HL-60/S4 treated with phorbol 12-myristate 13-acetate at 8.2 ng/mL for 4 days and 3 days (cell line): ENCODE results near the gene CPT2.

Source experiments
- in situ Hi-C: fragments of 300-500 bp; cut with MboI; formaldehyde crosslinking; loops from 2 replicates; pipeline ENCODE4 v1.15.0; 2022; ENCODE audit warnings: low sequenced_read_pairs

CPT2 gene

GRCh38 chr1:53196485-53197290 is at the start of gene CPT2:
TSS of gene CPT2 (plus strand) at chr1:53196824. CDS start at chr1:53196944, 120 bp downstream.
- in situ Hi-C loops = loop anchor here (25.0 kb wide), 1 partner anchor 284 kb away; the partner anchor contains the start of gene ECHDC2

- in situ Hi-C loops = no loop called here
Observed at GRCh38 chr1:53147174-53147573, 49.5 kb upstream of the CPT2 start.

DNA sequence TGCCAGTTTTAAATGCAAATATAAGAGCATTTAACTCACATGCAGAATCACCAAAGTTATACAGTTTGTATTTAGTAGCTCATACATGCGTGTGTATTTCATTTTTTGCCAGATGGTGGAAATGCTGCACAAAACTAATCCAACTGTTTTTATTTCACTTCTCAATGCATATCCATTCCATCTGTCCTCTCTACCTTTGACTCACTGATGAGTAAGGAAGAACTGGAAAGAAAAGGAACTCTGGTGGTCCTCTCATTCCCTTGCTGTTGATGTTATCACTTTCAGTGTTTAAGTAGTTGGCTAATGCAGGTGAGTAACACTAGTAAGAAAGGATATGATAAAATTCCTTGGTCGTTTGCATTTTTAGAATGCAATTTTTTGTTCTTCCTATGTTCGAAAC is 48.5 kb upstream of the CPT2 start:
- in situ Hi-C loops = no loop called here

GRCh38 chr1:53153752-53154151 is 42.9 kb upstream of the CPT2 start:
- in situ Hi-C loops = no loop called here

DNA sequence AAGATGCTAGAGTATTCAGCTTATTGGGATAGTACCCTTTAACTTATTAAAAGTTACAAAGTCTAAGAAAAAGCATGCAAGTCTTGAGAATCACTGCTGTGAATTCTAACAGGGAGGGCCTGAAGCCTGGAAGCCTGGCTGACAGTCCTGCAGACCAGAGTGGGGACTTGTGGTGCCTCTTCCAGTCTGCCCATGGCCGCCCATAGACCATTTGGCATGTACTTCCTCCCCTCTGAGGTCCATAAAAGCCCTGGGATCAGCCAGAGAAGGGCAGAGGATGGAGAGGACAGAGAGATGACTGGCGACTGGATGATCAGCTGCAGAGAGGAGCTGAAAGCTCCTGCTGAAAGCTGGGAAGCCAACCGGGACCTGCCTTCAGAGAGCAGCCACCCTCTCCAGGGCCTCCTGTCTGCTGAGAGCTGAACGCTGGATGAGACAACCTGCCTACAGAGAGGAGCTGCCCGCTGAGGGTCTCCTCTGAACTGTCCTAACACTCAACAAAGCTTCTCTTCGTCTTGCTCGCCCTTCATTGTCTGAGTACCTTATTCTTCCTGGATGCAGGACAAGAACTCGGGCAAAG is 41.7 kb upstream of the CPT2 start:
- in situ Hi-C loops = no loop called here

DNA sequence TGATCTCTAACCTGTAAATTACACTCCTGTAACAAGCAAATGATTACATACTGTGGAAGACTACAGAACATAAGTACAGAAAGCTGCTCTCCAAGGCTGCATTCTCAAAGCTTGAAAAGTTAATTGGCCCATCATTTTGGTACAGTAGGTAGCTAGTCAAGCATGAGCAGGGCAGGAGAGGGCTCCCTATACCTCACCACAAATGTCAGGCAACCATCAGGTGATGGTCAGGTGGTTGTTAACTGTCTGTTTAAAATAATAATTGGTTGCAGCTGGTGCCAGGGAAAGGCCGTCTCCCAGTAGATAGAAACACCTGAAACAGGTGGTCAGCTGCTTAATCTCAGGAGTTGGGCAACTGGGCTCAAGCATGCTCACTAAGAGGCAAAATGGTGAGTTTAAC is 41.1 kb upstream of the CPT2 start:
- in situ Hi-C loops = no loop called here

- in situ Hi-C loops = no loop called here
Observed at GRCh38 chr1:53155945-53156344, 40.7 kb upstream of the CPT2 start.

DNA sequence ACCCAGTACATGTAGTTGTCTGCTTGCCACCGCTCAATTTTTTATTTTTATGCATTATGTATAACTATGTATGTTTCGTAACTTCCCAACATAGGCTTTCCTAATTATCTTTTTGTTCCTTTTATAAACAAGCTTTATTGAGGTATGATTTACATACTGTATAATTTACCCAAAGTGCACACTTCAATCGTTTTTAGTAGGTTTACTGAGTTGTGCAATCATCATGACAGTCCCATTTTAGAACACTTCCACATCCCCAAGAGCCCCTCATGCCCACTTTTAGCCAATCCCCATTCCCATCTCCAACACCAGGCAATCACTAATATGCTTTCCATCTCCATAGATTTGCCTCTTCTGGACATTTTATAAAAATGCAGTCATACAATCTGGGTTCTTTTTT is 39.8 kb upstream of the CPT2 start:
- in situ Hi-C loops = no loop called here

GRCh38 chr1:53158900-53159299 is 37.7 kb upstream of the CPT2 start:
- in situ Hi-C loops = no loop called here

GRCh38 chr1:53160924-53161378 is 35.7 kb upstream of the CPT2 start:
- in situ Hi-C loops = no loop called here

GRCh38 chr1:53162621-53163020 is 34.0 kb upstream of the CPT2 start:
- in situ Hi-C loops = no loop called here

DNA sequence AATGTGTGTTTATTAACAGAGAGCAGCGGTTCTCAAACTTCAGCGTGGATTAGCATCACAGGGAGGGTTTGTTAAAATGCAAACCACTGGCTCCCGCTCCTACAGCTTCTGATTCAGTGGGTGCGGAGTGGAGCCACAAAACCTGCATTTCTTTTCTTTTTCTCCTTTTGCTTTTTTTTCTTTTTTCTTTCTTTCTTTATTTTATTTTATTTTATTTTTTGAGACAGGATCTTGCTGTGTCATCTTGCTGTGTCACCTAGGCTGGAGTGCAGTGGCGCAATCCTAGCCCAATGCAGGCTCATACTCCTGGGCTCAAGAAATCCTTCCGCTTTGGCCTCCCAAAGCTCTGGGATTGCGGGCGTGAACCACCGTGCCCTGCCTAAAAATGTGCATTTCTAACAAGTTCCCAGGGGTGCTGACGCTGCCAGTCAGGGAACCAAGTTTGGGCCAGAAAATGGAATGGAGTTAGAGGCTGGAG is 33.3 kb upstream of the CPT2 start:
- in situ Hi-C loops = no loop called here

- in situ Hi-C loops = no loop called here
Observed at GRCh38 chr1:53165408-53165961, 31.1 kb upstream of the CPT2 start.

- in situ Hi-C loops = no loop called here
Observed at GRCh38 chr1:53166366-53166765, 30.3 kb upstream of the CPT2 start.

GRCh38 chr1:53166912-53167311 is 29.7 kb upstream of the CPT2 start:
- in situ Hi-C loops = no loop called here

- in situ Hi-C loops = no loop called here
Observed at GRCh38 chr1:53172426-53173128, 24.0 kb upstream of the CPT2 start.

- in situ Hi-C loops = loop anchor here (25.0 kb wide), 1 partner anchor 263 kb away; the partner anchor contains the start of gene ECHDC2
Observed at GRCh38 chr1:53174971-53175913, 21.4 kb upstream of the CPT2 start.

- in situ Hi-C loops = loop anchor here (25.0 kb wide), 1 partner anchor 264 kb away; the partner anchor contains the start of gene ECHDC2
Observed at GRCh38 chr1:53176452-53177208, 20.0 kb upstream of the CPT2 start.

- in situ Hi-C loops = loop anchor here (25.0 kb wide), 1 partner anchor 268 kb away; the partner anchor contains the start of gene ECHDC2
Observed at GRCh38 chr1:53180226-53180625, 16.4 kb upstream of the CPT2 start.
